K562 (cell line): ENCODE results near the gene TMEM30A. TPM values are rescaled to one million over a fixed set of nuclear protein-coding genes. Genes with fewer than 3 reads are reported as not detected.
A peak's percentile ranks its signal among the peaks of the same experiment; 100 is the strongest.

Experiments
- ATAC-seq: fragments of 200-7000 bp; cut with Tn5 transposase; 3 replicates; pipeline ENCODE4 v1.9.1; 2020; ENCODE audit warnings: moderate library complexity
- BruUV-seq: library from RNA; stranded (reverse); fragments of 400-500 nt; replicated peaks from 2 replicates; lab custom pipeline; 2021; lab: Mats Ljungman, UMichigan
- CTCF ChIA-PET: fragments of 300-600 bp; formaldehyde crosslinking; extraction: SDS; loops from one replicate; lab custom pipeline; 2021; ENCODE audit warnings: low intra/inter-chr PET ratio; lab: Yijun Ruan, JAX
- POLR2A ChIA-PET: fragments of 300-600, 350-650 bp; sonication (Branson Sonifier 250); formaldehyde crosslinking; extraction: SDS; loops from one replicate; lab custom pipeline; 2021; ENCODE audit warnings: antibody characterized with exemption, inconsistent platforms; lab: Yijun Ruan, JAX
- DNase-seq, 4 experiments: peaks; one replicate each; pipeline versions ENCODE4 v3.0.0 to v3.0.0-alpha.2; 2011 to 2018; ENCODE audit warnings: low spot score in 3 of 4, mixed read lengths in 3 of 4; ENCODE audit errors: extremely low read depth in 1 of 4
- FAIRE-seq: peaks from 2 replicates; lab custom pipeline; 2011; peaks lifted over from hg19 to GRCh38; lab: Jason Lieb, UNC
- H2AFZ ChIP-seq: 2 replicates; pipeline ENCODE4 v1.6.0; 2011; ENCODE audit warnings: low read depth, low read length, control low read depth, inconsistent platforms
- H3K27ac ChIP-seq: fragments of 200-600 bp; 3 replicates; pipeline ENCODE4 v1.8.0; 2011; ENCODE audit warnings: low read depth, mild to moderate bottlenecking, control low read depth, inconsistent platforms, low read length, moderate library complexity, mixed read lengths; ENCODE audit errors: extremely low read depth
- H3K27me3 ChIP-seq, 2 experiments: fragments of 300-600 bp in 1 of 2; 2 replicates in 1 of 2; 3 replicates in 1 of 2; pipeline versions ENCODE4 v1.6.0 to v1.8.0; 2011; ENCODE audit warnings: inconsistent platforms in 2 of 2, low read length in 2 of 2, mild to moderate bottlenecking in 1 of 2, mixed read lengths in 1 of 2, moderate library complexity in 1 of 2; ENCODE audit not compliant: control insufficient read depth in 2 of 2, insufficient read depth in 2 of 2
- H3K36me3 ChIP-seq: fragments of 300-600 bp; 3 replicates; pipeline ENCODE4 v1.8.0; 2011; ENCODE audit warnings: mild to moderate bottlenecking, low read length, inconsistent platforms; ENCODE audit not compliant: control insufficient read depth, insufficient read depth
- H3K4me1 ChIP-seq, 2 experiments: fragments of 200-600 bp in 1 of 2; replicated peaks in 1 of 2; 2 replicates in 1 of 2; 3 replicates in 1 of 2; pipeline versions ENCODE4 v1.5.1 to v1.8.0; 2011; ENCODE audit warnings: inconsistent platforms in 2 of 2, low read length in 2 of 2, mild to moderate bottlenecking in 1 of 2, mixed read lengths in 1 of 2, moderate library complexity in 1 of 2; ENCODE audit not compliant: control insufficient read depth in 2 of 2, insufficient read depth in 2 of 2
- H3K4me2 ChIP-seq: 2 replicates; pipeline ENCODE4 v1.6.1; 2011; ENCODE audit warnings: low read length, control low read depth, inconsistent platforms, mixed read lengths; ENCODE audit not compliant: insufficient read depth
- H3K4me3 ChIP-seq: fragments of 200-600 bp; sonication (generic), shearing (Covaris generic); 2 replicates; pipeline ENCODE4 v1.5.1; 2016; ENCODE audit warnings: control low read depth, inconsistent platforms
- H3K79me2 ChIP-seq: fragments of 200-600 bp; 3 replicates; pipeline ENCODE4 v1.8.0; 2011; ENCODE audit warnings: low read length, inconsistent platforms; ENCODE audit not compliant: control insufficient read depth, insufficient read depth
- H3K9ac ChIP-seq, 2 experiments: 2 replicates each; pipeline versions ENCODE4 v1.6.0 to v1.6.1; 2011; ENCODE audit warnings: low read depth in 2 of 2, low read length in 2 of 2, control low read depth in 1 of 2, inconsistent platforms in 1 of 2, mild to moderate bottlenecking in 1 of 2, mixed read lengths in 1 of 2; ENCODE audit not compliant: insufficient read depth in 1 of 2
- H3K9me1 ChIP-seq: one replicate; pipeline ENCODE4 v1.6.0; 2011; ENCODE audit warnings: inconsistent platforms, mild to moderate bottlenecking, low read length, moderate library complexity; ENCODE audit not compliant: control insufficient read depth, insufficient read depth
- H3K9me3 ChIP-seq: replicated peaks from 2 replicates; pipeline ENCODE4 v1.5.1; 2011; ENCODE audit warnings: low read depth, low read length, inconsistent platforms; ENCODE audit not compliant: control insufficient read depth, insufficient read depth
- H4K20me1 ChIP-seq: replicated peaks from 2 replicates; pipeline ENCODE4 v1.6.1; 2011; ENCODE audit warnings: low read length, inconsistent platforms, mixed read lengths; ENCODE audit not compliant: control insufficient read depth, insufficient read depth
- BRD4 ChIP-seq: fragments of 200-600 bp; sonication (generic); IDR thresholded peaks from 2 replicates; pipeline ENCODE4 v1.6.1; 2017; ENCODE audit warnings: inconsistent platforms
- C11orf30 ChIP-seq: fragments of 450-650 bp; IDR thresholded peaks from 2 replicates; pipeline ENCODE4 v1.6.1; 2016; ENCODE audit warnings: low read depth, mild to moderate bottlenecking
- CTBP1 ChIP-seq: fragments of 450-650 bp; IDR thresholded peaks from 2 replicates; pipeline ENCODE4 v1.6.1; 2016; ENCODE audit warnings: borderline replicate concordance
- FOXJ2 ChIP-seq: fragments of 200-800 bp; sonication (Bioruptor generic); IDR thresholded peaks from 2 replicates; pipeline ENCODE4 v1.6.1; 2016; ENCODE audit warnings: missing genetic modification characterization, missing compliant biosample characterization
- HNRNPH1 ChIP-seq: fragments of 200-400 bp; formaldehyde crosslinking; optimal IDR thresholded peaks from 2 replicates; pipeline ENCODE3; 2017; ENCODE audit warnings: low read depth, mild to moderate bottlenecking, low read length, moderate library complexity
- MED1 ChIP-seq: sonication (generic); formaldehyde crosslinking; IDR thresholded peaks from 2 replicates; pipeline ENCODE4 v1.8.1; 2023; ENCODE audit warnings: missing genetic modification reagents, borderline replicate concordance
- NFIX ChIP-seq: fragments of 250-450 bp; sonication (Bioruptor Pico); IDR thresholded peaks from 2 replicates; pipeline ENCODE4 v1.4.0; 2020; ENCODE audit warnings: low read depth, mild to moderate bottlenecking, moderate library complexity
- NKRF ChIP-seq: fragments of 450-650 bp; IDR thresholded peaks from 2 replicates; pipeline ENCODE4 v1.6.1; 2016; ENCODE audit warnings: borderline replicate concordance
- NR0B1 ChIP-seq: fragments of 450-650 bp; IDR thresholded peaks from one replicate; pipeline ENCODE4 v1.6.1; 2018; ENCODE audit warnings: mild to moderate bottlenecking, moderate library complexity; ENCODE audit not compliant: partially characterized antibody
- NR2C2 ChIP-seq, 2 experiments: fragments of 200-800 bp in 1 of 2; sonication (Bioruptor generic) in 1 of 2; sonication (generic) in 1 of 2; formaldehyde crosslinking in 1 of 2; IDR thresholded peaks; 2 replicates each; pipeline versions ENCODE4 v1.6.1 to v1.8.0; 2016 to 2022; ENCODE audit warnings: mild to moderate bottlenecking in 1 of 2, missing compliant biosample characterization in 1 of 2, missing genetic modification characterization in 1 of 2, missing genetic modification reagents in 1 of 2
- NRF1 ChIP-seq, 2 experiments: fragments of 450-650 bp; IDR thresholded peaks in 1 of 2; conservative IDR thresholded peaks in 1 of 2; 2 replicates each; pipeline ENCODE4 v1.6.1; 2014; ENCODE audit warnings: mild to moderate bottlenecking in 2 of 2
- RFX1 ChIP-seq: fragments of 450-650 bp; IDR thresholded peaks from 2 replicates; pipeline ENCODE4 v1.6.1; 2016; ENCODE audit warnings: mild to moderate bottlenecking, moderate library complexity
- SUPT5H ChIP-seq: fragments of 450-650 bp; IDR thresholded peaks from 2 replicates; pipeline ENCODE4 v1.6.1; 2016
- TRIM25 ChIP-seq: fragments of 450-650 bp; IDR thresholded peaks from 2 replicates; pipeline ENCODE4 v1.7.0; 2016; ENCODE audit warnings: borderline replicate concordance
- ZNF316 ChIP-seq: fragments of 450-650 bp; IDR thresholded peaks from 2 replicates; pipeline ENCODE4 v1.6.1; 2016
- WGBS: fragments of 100-300 bp; shearing (Covaris generic); methylation state at CpG from one replicate; pipeline ENCODE4 v1.1.6; 2016; ENCODE audit warnings: low coverage, mixed read lengths; ENCODE audit not compliant: insufficient coverage; ENCODE audit errors: missing lambda C conversion rate; 5-methylcytosine and 5-hydroxymethylcytosine counted together
- in situ Hi-C: fragments of 300-500 bp; cut with MboI; formaldehyde crosslinking; loops from 4 replicates; pipeline ENCODE4 v1.15.0; 2018; ENCODE audit warnings: inconsistent platforms, mixed read lengths
- intact Hi-C: fragments of 100-400 bp; cut with micrococcal nuclease; formaldehyde crosslinking; loops from 2 replicates; pipeline ENCODE4 v1.14.2; 2022
- polyA plus RNA-seq, 8 experiments: library from polyadenylated mRNA; depleted of rRNA in 4 of 8; stranded (reverse) in 5 of 8; unstranded in 3 of 8; fragments of >200 nt; fragmentation: Nextera tagmentation in 2 of 8; fragmentation: Illumina TruSeq in 1 of 8; extraction: Ambion mirVana in 2 of 8; extraction: Trizol in 1 of 8; gene quantifications; 2 replicates each; pipeline versions ENCODE4 v1.2.1 to v1.2.3, GENCODE V29; 2011 to 2014; ENCODE audit warnings: inconsistent platforms in 1 of 8, missing spikeins in 1 of 8
- total RNA-seq, 7 experiments: library from RNA; depleted of rRNA in 6 of 7; stranded (reverse); fragments of >200 nt in 6 of 7; fragmentation: Illumina TruSeq in 2 of 7; extraction: Trizol in 2 of 7; gene quantifications; 2 replicates each; pipeline versions ENCODE4 v1.2.1 to v1.2.3, GENCODE V29; 2011 to 2021; ENCODE audit warnings: low replicate concordance in 1 of 7

The TMEM30A gene
- total and polyA plus RNA-seq, 9 of the 15 experiments (the other 6 are each of a cell fraction or from before 2014, with no cell fraction given): 6.5 to 31.2 (median 16.3) TPM

- no peaks in the 10 kb centered on the region for H4K20me1 ChIP-seq
- H3K4me1 ChIP-seq: no peaks in the 10 kb centered on the region
- peaks cover 70% of the 10 kb centered on the region for H3K36me3 ChIP-seq
- no TSS peak for BruUV-seq
- TF ChIP-seq FOXJ2 (no peak), NFIX (CRISPR knock-in tag) (no peak), SUPT5H (no peak), NKRF (no peak), RFX1 (no peak), ZNF316 (peak; percentile 54), NRF1 (conservative IDR thresholded peaks at IDR 0.05 in 1 of 2, IDR thresholded peaks at IDR 0.05 in 1 of 2) (no peak), NR2C2 (CRISPR knock-in tag; IDR thresholded peaks at IDR 0.05) (no peak), NR2C2 (tag; IDR thresholded peaks at IDR 0.05) (no peak), TRIM25 (no peak), HNRNPH1 (no peak), MED1 (CRISPR knock-in tag) (no peak), NR0B1 (no peak), CTBP1 (no peak), BRD4 (no peak), C11orf30 (peak; percentile 12; the same call in 1 of the 2 replicates)
- H3K9me3 ChIP-seq: no peaks in the 10 kb centered on the region
- intact Hi-C loops: no loop called here
- H3K4me2 ChIP-seq: no peak overlapping the region
- no peaks in the 10 kb centered on the region for H3K27me3 ChIP-seq
- H2AFZ ChIP-seq: no peak overlapping the region
- no peak for FAIRE-seq
- no peaks in the 10 kb centered on the region for H3K9me1 ChIP-seq
- H3K27ac ChIP-seq: no peak overlapping the region
- no peak for ATAC-seq
- WGBS: 100% methylated on average over 1 of the region's 1 CpG
- H3K4me3 ChIP-seq: no peak overlapping the region
- in situ Hi-C loops: no loop called here
- no peak for DNase-seq
- H3K79me2 ChIP-seq: 0 out of 3 replicates have a peak, but pooled peaks cover 2% of the 10 kb centered on the region
- no peak overlapping the region for H3K9ac ChIP-seq
- ChIA-PET CTCF (interaction anchor here (0.6 kb wide), 1 partner anchor 11 kb away, joined by 3 read pairs; no protein-coding TSS in a partner anchor), POLR2A (interaction anchor here (1.0 to 2.1 kb wide), 3 partner anchors 14 to 22 kb away, joined by 4 to 6 read pairs (median 4); partner anchors contain the start of gene COX7A2)
Observed at GRCh38 chr6:75257343-75258087, 27.1 kb downstream of the TMEM30A start.
